HG02981 (cell line): ENCODE data around the gene TRPC4.

Experiments used
- ATAC-seq: cut with Tn5 transposase; IDR thresholded peaks from one replicate; pipeline ENCODE4 v1.9.1; 2021; ENCODE audit warnings: mild to moderate bottlenecking, moderate library complexity; ENCODE audit not compliant: unreplicated experiment

Gene TRPC4

GRCh38 chr13:37869756-37870488 is at the start of gene TRPC4:
TSS of gene TRPC4 (minus strand) at chr13:37869772. CDS start at chr13:37783333, 86,439 bp downstream.
- ATAC-seq, result no peak

- no peak for ATAC-seq
Observed at GRCh38 chr13:37918751-37919150, 49.2 kb upstream of the TRPC4 start.

DNA sequence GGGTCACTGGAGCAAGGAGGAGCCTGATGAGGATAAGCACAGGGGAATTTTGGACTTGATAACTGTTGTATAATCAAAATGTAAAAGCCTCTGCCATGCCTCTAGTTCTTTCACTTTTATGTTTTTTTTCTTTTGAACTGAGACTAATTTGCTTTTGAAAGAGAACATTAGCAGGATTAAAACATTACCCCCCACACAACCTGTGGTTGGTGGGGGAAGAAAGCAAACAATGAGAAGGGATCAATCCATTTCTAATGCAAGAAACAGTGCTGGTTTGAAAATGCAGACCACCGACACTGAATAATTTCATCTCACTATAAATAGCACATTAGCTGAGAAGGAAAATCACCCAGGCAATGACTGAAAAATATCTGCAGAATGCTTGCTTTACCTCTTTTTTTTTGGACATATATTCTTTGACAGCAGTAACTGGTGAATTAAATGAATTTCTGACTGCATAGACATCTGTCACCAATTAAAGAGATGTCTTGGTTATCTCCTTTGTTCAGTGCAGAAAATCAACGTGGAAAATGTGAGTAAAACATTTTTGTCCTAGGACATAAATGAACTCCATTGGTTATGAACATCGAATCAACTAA is 48.6 kb upstream of the TRPC4 start:
- ATAC-seq, result no peak

DNA sequence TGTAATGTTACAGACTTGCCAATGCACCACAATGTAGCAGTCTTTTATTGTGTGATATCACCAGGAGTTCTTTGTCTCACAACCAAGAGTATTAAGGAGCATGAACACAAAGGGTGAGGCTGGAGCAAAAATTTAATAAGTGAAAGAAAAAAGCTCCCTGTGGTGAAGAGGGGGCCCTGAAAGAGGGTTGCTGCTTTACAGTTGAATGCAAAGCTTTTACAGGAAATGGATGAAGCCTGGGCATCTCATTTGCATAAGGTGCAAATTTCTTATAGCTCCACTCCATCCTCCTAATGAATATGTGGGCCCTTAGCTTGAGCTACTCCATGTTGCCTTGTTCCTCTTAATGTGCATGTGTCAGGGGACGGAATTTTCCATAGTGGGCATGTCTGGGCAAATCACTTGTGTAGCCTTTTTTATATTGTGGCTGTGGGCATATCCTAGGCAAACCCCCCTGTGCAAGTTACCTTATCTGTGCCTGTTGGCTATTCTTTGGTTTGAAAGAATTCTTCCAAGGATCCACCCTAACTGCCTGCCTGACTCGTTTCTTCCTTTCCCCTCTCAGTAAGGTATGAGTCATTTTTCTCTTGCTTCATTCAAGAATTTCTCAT is 45.3 kb upstream of the TRPC4 start:
- ATAC-seq, result no peak

GRCh38 chr13:37910790-37911189 is 41.2 kb upstream of the TRPC4 start:
- no peak for ATAC-seq

DNA sequence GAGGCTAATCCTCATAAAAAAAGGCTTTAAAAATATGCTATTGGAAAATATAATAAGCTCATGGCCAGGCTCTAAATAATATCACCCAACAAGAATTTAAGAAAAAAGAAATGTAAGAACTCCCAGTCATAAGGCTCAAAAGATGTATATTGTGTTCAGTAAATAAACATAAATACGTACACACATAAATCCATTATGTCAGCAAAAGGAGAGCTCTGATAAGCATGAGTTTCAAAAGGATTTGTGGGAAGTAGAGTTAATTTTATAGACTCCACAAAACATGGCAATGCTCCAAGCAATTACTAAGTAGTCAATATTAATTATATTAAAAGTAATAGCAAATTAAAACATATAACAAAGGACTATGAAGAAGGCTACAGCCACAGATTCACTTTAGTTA is 37.3 kb upstream of the TRPC4 start:
- no peak for ATAC-seq

DNA sequence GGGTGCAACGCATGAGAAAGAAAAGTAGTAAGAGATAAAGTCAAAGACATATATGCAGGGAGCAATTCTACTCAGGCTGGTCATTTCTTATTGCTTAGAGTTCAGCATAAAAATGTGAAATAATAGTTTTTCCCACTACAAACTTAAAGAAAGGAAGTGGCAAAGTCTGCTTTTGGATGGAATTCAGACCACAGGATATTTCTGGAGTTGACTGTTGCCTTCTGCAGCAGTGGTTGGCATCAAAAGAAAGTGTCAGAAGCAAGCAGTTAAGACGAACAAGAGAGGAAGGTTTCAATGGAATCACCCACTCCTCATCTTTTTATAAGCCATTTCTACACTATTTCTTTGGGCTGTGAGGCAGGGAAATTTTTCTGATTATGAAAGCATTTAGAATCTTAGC is 36.2 kb upstream of the TRPC4 start:
- ATAC-seq, result no peak

DNA sequence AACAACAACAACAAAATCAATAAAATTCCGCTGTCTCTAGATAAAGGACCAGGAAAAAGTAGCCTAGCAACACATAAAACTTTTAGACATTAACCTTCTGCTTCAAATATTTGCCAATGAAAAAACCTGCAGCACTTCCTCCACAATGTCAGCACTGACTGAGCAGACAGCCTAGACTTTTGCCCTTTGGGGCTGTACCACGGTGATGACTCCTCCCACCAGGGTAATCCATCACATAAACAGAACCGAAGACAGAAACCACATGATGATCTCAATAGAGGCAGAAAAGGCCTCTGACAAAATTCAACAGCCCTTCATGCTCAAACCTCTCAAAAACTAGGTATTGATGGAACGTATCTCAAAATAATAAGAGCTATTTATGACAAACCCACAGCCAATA is 30.2 kb upstream of the TRPC4 start:
- no peak for ATAC-seq

DNA sequence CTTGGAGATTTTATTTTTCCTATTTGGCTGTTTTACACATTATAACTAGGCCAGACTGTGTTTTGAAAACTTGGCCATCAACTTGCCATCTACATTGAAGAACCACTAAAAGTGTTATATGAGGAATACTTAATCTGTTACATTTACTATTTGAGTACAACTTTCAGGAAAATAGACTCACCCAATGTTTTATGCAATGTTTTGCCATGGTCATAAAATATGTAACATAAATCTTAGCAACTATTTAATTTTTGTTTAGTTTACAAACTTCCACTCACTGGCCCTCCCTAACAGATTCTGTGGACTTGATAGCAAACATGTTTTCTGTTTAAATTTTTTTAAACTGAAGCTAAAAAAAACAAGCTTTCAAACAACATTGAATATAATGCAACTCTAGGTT is 23.7 kb upstream of the TRPC4 start:
- ATAC-seq, result no peak

DNA sequence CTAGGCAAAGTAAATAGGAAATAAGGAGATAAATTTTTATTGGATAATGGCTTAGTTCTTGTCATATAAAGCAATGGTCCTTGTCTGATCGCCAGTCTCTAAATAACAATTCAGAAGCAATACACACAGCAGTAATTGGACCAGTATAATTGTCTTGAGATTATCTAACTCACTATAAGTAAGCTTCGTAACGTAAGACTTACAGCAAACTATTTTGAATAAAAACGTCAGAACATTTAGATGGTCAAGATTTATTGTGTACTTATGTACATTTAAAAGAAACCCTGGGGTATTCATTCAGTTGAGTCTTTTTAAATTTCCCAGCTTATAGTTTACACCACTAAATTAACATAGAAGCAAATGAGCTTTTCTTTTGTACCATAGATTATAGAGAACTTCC is 20.2 kb upstream of the TRPC4 start:
- no peak for ATAC-seq

DNA sequence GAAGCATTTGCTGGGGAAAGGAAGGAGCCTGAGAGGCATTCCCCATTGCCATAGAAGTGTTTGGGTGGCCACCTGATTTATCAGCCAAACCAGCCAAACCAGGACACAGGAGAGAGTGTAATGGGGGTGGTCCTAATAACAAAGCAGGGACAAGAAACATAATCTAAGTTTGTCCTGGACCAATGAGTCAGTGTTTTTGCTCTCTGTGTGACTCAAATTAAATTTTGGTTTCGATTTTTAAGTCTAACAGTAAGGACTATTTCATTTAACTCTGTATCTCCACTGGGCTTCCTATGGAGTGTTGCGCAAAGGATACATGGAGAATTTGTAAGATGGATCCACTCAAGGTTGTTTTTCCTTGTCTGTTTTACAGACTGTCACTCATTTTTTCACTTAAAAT is 19.5 kb upstream of the TRPC4 start:
- ATAC-seq, result no peak

- no peak for ATAC-seq
Observed at GRCh38 chr13:37886879-37887278, 17.3 kb upstream of the TRPC4 start.

DNA sequence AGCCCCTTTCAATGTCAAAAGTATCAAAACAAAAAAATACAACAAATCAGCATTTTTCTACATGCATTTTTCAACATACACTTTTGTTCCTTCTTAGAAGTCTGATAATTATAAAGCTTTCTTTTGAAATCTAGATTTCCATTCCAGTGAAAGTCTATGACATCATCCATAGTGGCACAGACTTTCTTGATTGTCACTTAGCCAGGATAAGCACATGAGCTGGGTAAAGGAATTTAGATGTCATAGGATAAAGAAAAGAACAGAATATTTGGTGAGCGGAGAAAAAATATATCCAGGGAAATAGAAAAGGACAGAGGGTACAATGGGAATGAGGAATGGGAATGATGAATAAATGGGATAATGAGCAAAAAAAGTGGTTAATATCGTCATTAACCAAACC is 15.1 kb upstream of the TRPC4 start:
- no peak for ATAC-seq

DNA sequence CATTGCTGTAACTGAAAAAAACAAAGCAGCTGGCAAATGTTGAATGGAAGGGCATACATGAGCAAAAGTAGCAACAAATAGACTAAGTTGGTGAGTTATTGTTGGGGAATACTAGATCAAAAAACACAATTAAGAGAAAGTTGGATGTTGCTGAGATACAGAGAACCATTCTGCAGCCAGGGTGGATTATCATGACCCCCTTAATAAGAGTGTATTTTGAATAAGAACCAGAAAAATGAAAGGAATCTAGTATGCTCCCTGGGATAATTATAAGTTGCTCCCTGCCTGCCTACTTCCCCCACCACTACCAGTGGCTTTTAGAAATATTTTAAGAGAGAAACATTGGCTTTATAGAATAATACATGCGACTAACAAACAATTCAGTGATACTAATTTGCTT is 14.5 kb upstream of the TRPC4 start:
- ATAC-seq, result no peak

DNA sequence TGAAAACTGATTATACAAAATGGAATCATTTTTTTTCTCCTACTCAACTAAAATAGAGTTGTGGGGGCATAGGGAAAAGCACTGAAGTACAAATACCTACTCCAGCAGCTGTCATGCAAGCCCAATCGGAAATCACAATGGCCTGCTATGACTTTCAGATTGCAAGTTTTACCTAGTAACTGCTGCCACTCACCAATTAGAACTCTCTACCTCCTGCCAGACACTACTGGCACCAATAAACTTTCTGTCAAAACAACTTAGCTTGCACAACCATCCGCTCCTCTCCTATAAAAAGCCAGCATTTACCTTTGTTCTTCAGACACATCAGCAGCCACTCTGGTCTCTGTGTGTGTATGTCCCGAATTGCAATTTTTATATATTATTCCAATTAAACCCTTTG is 9.3 kb upstream of the TRPC4 start:
- no peak for ATAC-seq

DNA sequence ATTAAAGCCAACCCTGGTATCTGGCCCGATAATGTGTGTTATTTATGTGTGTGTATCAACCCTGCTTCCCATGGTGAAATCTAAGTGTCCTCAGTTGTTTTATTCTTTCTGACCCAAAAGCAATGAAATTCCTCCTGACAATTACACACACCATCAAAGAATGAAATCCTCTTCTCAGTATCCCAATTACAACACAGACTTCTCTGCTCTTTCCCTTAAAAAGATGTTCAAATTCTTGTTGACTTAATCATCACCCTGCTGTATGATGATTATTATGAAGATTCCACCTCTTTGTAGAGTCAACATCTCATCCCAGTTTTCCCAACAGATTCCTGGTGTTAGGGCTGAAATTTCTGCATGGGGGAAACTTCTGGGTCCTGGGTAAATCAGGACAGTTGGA is 8.9 kb upstream of the TRPC4 start:
- no peak for ATAC-seq

- no peak for ATAC-seq
Observed at GRCh38 chr13:37870895-37871550, 1.5 kb upstream of the TRPC4 start.

DNA sequence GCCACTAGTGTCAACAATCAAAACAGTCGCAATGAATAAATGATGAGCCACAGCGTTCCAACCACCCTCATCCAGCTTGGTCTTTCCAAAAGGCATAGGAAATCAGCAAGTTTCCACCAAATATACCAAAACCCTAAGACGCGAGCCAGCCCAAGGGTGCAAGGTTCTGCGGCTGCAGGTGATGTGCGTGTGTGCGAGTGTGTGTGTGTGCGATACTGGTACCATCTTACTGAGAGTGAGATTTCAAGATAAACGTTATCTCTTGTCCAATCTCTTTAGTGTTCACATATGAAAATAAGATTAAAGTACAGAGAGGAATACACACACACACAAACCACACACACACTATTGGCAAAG is 895 bp upstream of the TRPC4 start:
- no peak for ATAC-seq

DNA sequence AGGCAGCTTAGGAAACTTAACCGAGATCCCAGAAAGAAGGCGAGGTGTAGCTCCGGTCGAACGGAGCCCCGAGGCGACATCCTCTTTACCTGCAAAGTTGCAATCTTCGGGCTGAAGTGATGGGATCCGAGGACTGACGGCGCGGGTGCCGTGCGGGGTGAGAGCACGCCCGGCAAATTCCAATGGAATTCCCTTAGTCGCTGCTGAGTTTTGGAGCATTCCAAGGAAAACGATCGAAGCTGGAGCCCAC is 141 bp downstream of the TRPC4 start:
- ATAC-seq, result no peak

DNA sequence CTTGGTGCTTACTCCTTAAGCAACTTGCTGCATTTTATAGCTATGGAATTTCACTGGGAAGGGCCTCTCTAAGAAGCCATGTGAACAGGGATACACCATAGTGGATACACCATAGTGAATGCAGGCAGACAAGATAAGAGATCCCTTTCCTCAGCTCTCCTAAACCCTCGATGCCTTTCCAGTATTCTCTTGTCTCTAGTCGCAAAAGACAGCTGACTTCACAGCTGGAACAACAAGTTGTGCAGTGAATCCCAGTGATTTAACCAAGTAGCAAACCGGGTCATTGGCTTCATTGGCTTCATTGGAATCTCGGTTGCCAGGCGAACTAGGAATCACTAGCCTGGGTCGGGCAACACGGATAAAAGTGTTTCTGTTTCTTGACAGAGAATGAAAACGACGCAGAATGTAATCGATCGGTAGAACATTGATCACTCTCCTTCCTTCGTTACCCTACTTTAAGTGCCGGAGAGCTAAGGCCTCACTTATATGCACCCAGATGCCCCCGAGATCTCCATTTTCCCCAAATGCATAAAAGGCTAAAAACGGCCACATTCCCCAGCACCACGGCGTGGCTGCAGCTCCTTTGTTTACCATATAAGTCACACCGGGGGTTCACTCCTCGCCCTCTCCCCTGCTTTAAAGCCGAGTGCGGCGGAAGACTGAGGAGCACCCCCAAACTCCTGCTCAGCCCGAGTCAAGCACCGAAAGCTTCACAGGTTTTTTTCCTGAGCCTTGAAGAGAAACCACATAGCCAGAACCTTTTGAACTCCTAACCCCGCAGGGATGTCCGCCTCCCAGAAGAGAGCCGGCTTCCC is 674 bp downstream of the TRPC4 start:
- no peak for ATAC-seq

DNA sequence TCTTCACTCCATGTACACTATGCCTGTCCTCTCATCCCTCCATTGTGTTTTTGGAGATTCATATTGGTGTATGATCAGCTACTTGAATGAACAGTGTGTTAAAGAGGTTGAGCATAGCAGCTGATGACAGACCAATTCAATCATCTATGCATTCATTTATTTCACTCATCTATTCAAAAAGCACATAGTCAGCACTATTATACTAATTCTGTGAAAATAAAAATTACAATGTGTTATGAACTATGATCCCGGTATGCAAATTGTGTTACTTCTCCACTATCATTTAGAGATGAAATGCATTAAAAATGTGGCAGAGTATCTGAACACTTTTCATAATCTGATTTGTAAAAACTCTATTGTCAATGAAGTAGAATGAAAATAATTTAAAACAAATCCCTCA is 5.9 kb downstream of the TRPC4 start:
- no peak for ATAC-seq

DNA sequence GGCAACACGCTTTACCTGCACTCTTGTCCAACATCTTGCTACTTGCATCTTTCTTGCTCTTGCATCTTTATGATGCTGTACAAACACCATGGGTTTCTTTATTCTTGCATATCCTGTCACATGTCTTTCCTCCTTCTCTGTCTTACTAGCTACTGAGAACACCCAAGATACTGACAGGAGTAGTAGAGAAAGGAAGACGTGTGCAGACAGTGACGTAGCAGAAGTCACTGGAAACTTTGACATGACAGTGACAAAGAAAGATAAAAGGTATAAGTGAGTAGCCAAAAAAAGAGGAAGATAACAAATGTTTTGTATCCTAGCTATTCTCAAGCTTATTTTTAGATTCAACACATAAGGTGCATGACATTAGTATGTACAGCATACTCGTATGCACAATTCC is 34.2 kb downstream of the TRPC4 start:
- no peak for ATAC-seq
